HepG2 (cell line): ENCODE data around the gene PELI3. TPM values are rescaled to one million over a fixed set of nuclear protein-coding genes. Genes with fewer than 3 reads are reported as not detected.

Experiments used
- ATAC-seq: fragments of 200-7000 bp; cut with Tn5 transposase; 3 replicates; pipeline ENCODE4 v1.9.1; 2020; ENCODE audit warnings: mild to moderate bottlenecking, moderate library complexity
- BruUV-seq: library from RNA; stranded (reverse); fragments of 400-500 nt; replicated peaks from 2 replicates; lab custom pipeline; 2021; lab: Mats Ljungman, UMichigan
- CTCF ChIA-PET: fragments of 300-600 bp; formaldehyde crosslinking; extraction: SDS; loops from one replicate; lab custom pipeline; 2021; ENCODE audit warnings: low total read pairs, inconsistent platforms, low intra/inter-chr PET ratio; lab: Yijun Ruan, JAX
- POLR2A ChIA-PET: fragments of 350-600 bp; sonication (Branson Sonifier 250); formaldehyde crosslinking; loops from one replicate; lab custom pipeline; 2020; ENCODE audit warnings: antibody characterized with exemption, inconsistent platforms; lab: Yijun Ruan, JAX
- DNase-seq: peaks from one replicate; pipeline ENCODE4 v3.0.0-alpha.2; 2015; ENCODE audit warnings: low spot score
- FAIRE-seq: peaks from 3 replicates; lab custom pipeline; 2011; peaks lifted over from hg19 to GRCh38; lab: Jason Lieb, UNC
- H2AFZ ChIP-seq: one replicate; pipeline ENCODE4 v1.6.1; 2011; ENCODE audit warnings: low read length, inconsistent platforms
- H3K27ac ChIP-seq: fragments of 300-600 bp; 3 replicates; pipeline ENCODE4 v1.8.0; 2011; ENCODE audit warnings: mixed run types, mild to moderate bottlenecking, mixed read lengths, low read length, inconsistent platforms; ENCODE audit not compliant: insufficient read depth; ENCODE audit errors: extremely low read length
- H3K27me3 ChIP-seq, 2 experiments: fragments of 200-600 bp in 1 of 2; 2 replicates in 1 of 2; 3 replicates in 1 of 2; pipeline versions ENCODE4 v1.6.0 to v1.8.0; 2011; ENCODE audit warnings: low read length in 2 of 2, mild to moderate bottlenecking in 2 of 2, moderate library complexity in 2 of 2, inconsistent platforms in 1 of 2; ENCODE audit not compliant: insufficient read depth in 2 of 2, control insufficient read depth in 1 of 2
- H3K36me3 ChIP-seq, 2 experiments: fragments of 200-600 bp in 1 of 2; replicated peaks in 1 of 2; 2 replicates in 1 of 2; 3 replicates in 1 of 2; pipeline versions ENCODE4 v1.5.1 to v1.8.0; 2011; ENCODE audit warnings: low read length in 2 of 2, inconsistent platforms in 1 of 2; ENCODE audit not compliant: insufficient read depth in 2 of 2, control insufficient read depth in 1 of 2
- H3K4me1 ChIP-seq: 2 replicates; pipeline ENCODE4 v1.5.1; 2012; ENCODE audit warnings: low read length, inconsistent platforms; ENCODE audit not compliant: insufficient read depth
- H3K4me2 ChIP-seq: 2 replicates; pipeline ENCODE4 v1.6.0; 2011; ENCODE audit warnings: low read depth, low read length, inconsistent platforms
- H3K4me3 ChIP-seq, 3 experiments: fragments of 200-600 bp in 1 of 3; sonication (generic), shearing (Covaris generic) in 1 of 3; replicated peaks in 1 of 3; 2 replicates each; pipeline ENCODE4 v1.5.1; 2011 to 2016; ENCODE audit warnings: low read length in 3 of 3, inconsistent platforms in 2 of 3, low read depth in 2 of 3, mild to moderate bottlenecking in 2 of 3, control low read depth in 1 of 3, mixed read lengths in 1 of 3; ENCODE audit not compliant: insufficient read depth in 1 of 3
- H3K79me2 ChIP-seq: one replicate; pipeline ENCODE4 v1.6.1; 2011; ENCODE audit warnings: low read length, inconsistent platforms; ENCODE audit not compliant: insufficient read depth
- H3K9ac ChIP-seq: 2 replicates; pipeline ENCODE4 v1.6.0; 2011; ENCODE audit warnings: mild to moderate bottlenecking, low read depth, low read length, inconsistent platforms; ENCODE audit not compliant: insufficient read depth
- H3K9me3 ChIP-seq: 2 replicates; pipeline ENCODE4 v1.5.1; 2012; ENCODE audit warnings: mild to moderate bottlenecking, low read length
- H4K20me1 ChIP-seq: 2 replicates; pipeline ENCODE4 v1.6.0; 2011; ENCODE audit warnings: inconsistent platforms, mild to moderate bottlenecking, low read length, moderate library complexity; ENCODE audit not compliant: insufficient read depth
- HMG20A ChIP-seq: IDR thresholded peaks from 2 replicates; pipeline ENCODE4 v1.6.1; 2016; ENCODE audit warnings: borderline replicate concordance
- MED1 ChIP-seq: sonication (generic); formaldehyde crosslinking; IDR thresholded peaks from 2 replicates; pipeline ENCODE4 v1.4.0; 2020; ENCODE audit warnings: missing genetic modification reagents
- NCOR1 ChIP-seq: fragments of 200-600 bp; sonication (generic); IDR thresholded peaks from 2 replicates; pipeline ENCODE4 v1.7.0; 2017; ENCODE audit warnings: antibody characterized with exemption, low read length, borderline replicate concordance
- PAF1 ChIP-seq: IDR thresholded peaks from 2 replicates; pipeline ENCODE4 v1.6.1; 2016; ENCODE audit warnings: missing genetic modification reagents, missing compliant biosample characterization
- SP140L ChIP-seq: sonication (generic); formaldehyde crosslinking; IDR thresholded peaks from 2 replicates; pipeline ENCODE4 v1.4.0; 2020; ENCODE audit warnings: missing genetic modification reagents, borderline replicate concordance
- STAT5B ChIP-seq: sonication (generic); formaldehyde crosslinking; IDR thresholded peaks from 2 replicates; pipeline ENCODE4 v1.4.0; 2020; ENCODE audit warnings: missing genetic modification reagents
- ZC3H4 ChIP-seq: sonication (generic); formaldehyde crosslinking; IDR thresholded peaks from 2 replicates; pipeline ENCODE4 v1.4.0; 2020; ENCODE audit warnings: missing genetic modification reagents, borderline replicate concordance
- ZNF207 ChIP-seq: fragments of 450-650 bp; IDR thresholded peaks from 2 replicates; pipeline ENCODE4 v1.6.1; 2016; ENCODE audit warnings: antibody characterized with exemption, borderline replicate concordance
- ZNF329 ChIP-seq: sonication (generic); formaldehyde crosslinking; IDR thresholded peaks from 2 replicates; pipeline ENCODE4 v1.9.0; 2021; ENCODE audit warnings: low read depth, mild to moderate bottlenecking, missing genetic modification reagents
- ZNF432 ChIP-seq: sonication (generic); formaldehyde crosslinking; IDR thresholded peaks from 2 replicates; pipeline ENCODE4 v1.5.0; 2020; ENCODE audit warnings: missing genetic modification reagents, mild to moderate bottlenecking, borderline replicate concordance
- ZNF44 ChIP-seq: sonication (generic); formaldehyde crosslinking; IDR thresholded peaks from 2 replicates; pipeline ENCODE4 v1.5.1; 2020; ENCODE audit warnings: mild to moderate bottlenecking, missing genetic modification reagents
- ZNF768 ChIP-seq: sonication (generic); formaldehyde crosslinking; IDR thresholded peaks from 2 replicates; pipeline ENCODE4 v1.4.0; 2020; ENCODE audit warnings: missing genetic modification reagents
- whole genome bisulfite sequencing: methylation state at CpG from one replicate; pipeline ENCODE4 v1.1.6; 2017; ENCODE audit warnings: low lambda C conversion rate; 5-methylcytosine and 5-hydroxymethylcytosine counted together
- in situ Hi-C: cut with HindIII; loops from 2 replicates; pipeline ENCODE4 v1.10.0; 2017; ENCODE audit warnings: low pct_unique_long_range_greater_than_20kb; ENCODE audit not compliant: extremely low pct_ligation_motif_present
- intact Hi-C: fragments of 100-400 bp; cut with micrococcal nuclease; formaldehyde crosslinking; loops from one replicate; pipeline ENCODE4 v1.10.0; 2022; ENCODE audit not compliant: unreplicated experiment
- polyA plus RNA-seq, 8 experiments: library from polyadenylated mRNA; depleted of rRNA in 3 of 8; stranded (reverse) in 7 of 8; unstranded in 1 of 8; fragments of >200 nt; fragmentation: Illumina TruSeq in 4 of 8; extraction: Trizol in 4 of 8; gene quantifications; 2 replicates each; pipeline versions ENCODE4 v1.2.1 to v1.2.3, GENCODE V29; 2011 to 2016; ENCODE audit warnings: low read depth in 4 of 8, missing spikeins in 1 of 8, mixed read lengths in 1 of 8; ENCODE audit not compliant: insufficient read depth in 1 of 8
- total RNA-seq, 5 experiments: library from RNA; depleted of rRNA; stranded (reverse); fragments of >200 nt; fragmentation: Illumina TruSeq; extraction: Trizol; gene quantifications; 2 replicates each; pipeline ENCODE4 v1.2.3, GENCODE V29; 2016; ENCODE audit warnings: low read depth in 1 of 5
- TF ChIP-seq, protein P1 (sequence below): sonication (generic); formaldehyde crosslinking; conservative IDR thresholded peaks from 2 replicates; pipeline ENCODE4 v1.8.1; 2023; ENCODE audit warnings: missing genetic modification reagents
- TF ChIP-seq, protein P2 (sequence below): sonication (generic); formaldehyde crosslinking; IDR thresholded peaks from 2 replicates; pipeline ENCODE4 v1.4.0; 2020; ENCODE audit warnings: missing genetic modification reagents, borderline replicate concordance
- TF ChIP-seq, protein P3 (sequence below): sonication (generic); formaldehyde crosslinking; IDR thresholded peaks from 2 replicates; pipeline ENCODE4 v1.8.1; 2022; ENCODE audit warnings: mild to moderate bottlenecking, missing genetic modification reagents
- TF ChIP-seq, protein P4 (sequence below): sonication (generic); formaldehyde crosslinking; IDR thresholded peaks from 2 replicates; pipeline ENCODE4 v1.9.0; 2021; ENCODE audit warnings: missing genetic modification reagents, borderline replicate concordance
- TF ChIP-seq, protein P5 (sequence below): sonication (generic); formaldehyde crosslinking; IDR thresholded peaks from 2 replicates; pipeline ENCODE4 v1.4.0; 2020; ENCODE audit warnings: mild to moderate bottlenecking, missing genetic modification reagents

PELI3 gene
- total and polyA plus RNA-seq, 2 of the 13 experiments (the other 11 are each of a cell fraction or from before 2014, with no cell fraction given): 2.0 to 4.0 TPM

DNA sequence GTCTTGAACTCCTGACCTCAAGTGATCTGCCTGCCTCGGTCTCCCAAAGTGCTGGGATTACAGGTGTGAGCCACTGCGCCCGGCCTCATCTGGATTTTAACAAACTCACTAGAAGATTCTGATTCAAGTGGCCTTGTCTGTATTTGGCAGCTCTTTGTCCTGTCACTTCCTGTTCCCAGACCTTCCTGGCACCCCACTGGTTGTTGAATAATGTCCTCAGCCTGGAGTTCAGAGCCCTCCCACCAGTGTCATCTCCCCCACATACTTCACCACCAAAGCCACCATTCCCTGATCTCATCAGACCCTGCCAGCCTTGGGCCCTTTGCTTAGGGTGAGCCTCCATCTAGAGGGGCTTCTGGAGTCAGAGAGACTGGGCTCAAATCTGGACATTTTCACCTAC, 3.3 kb downstream of the PELI3 start:
- DNase-seq (no peak), FAIRE-seq (no peak), ATAC-seq (no peak)
- no TSS peak for BruUV-seq
- CTCF ChIA-PET: no interaction called here
- no peak overlapping the region for H2AFZ ChIP-seq
- H3K4me1 ChIP-seq: peaks cover 23% of the 10 kb centered on the region
- no peak overlapping the region for H3K4me3 ChIP-seq
- H3K27me3 ChIP-seq: peaks cover 0 to 9% of the 10 kb centered on the region in 2 experiments; a peak in 2 of 5 replicates
- no peak overlapping the region for H3K4me2 ChIP-seq
- H3K79me2 ChIP-seq: no peaks in the 10 kb centered on the region
- intact Hi-C loops (no loop called here), in situ Hi-C loops (no loop called here)
- no peak for TF ChIP-seq ZNF44 (CRISPR knock-in tag)
- TF ChIP-seq, protein P1, sequence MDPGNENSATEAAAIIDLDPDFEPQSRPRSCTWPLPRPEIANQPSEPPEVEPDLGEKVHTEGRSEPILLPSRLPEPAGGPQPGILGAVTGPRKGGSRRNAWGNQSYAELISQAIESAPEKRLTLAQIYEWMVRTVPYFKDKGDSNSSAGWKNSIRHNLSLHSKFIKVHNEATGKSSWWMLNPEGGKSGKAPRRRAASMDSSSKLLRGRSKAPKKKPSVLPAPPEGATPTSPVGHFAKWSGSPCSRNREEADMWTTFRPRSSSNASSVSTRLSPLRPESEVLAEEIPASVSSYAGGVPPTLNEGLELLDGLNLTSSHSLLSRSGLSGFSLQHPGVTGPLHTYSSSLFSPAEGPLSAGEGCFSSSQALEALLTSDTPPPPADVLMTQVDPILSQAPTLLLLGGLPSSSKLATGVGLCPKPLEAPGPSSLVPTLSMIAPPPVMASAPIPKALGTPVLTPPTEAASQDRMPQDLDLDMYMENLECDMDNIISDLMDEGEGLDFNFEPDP (CRISPR knock-in tag): no peak
- TF ChIP-seq, protein P2, sequence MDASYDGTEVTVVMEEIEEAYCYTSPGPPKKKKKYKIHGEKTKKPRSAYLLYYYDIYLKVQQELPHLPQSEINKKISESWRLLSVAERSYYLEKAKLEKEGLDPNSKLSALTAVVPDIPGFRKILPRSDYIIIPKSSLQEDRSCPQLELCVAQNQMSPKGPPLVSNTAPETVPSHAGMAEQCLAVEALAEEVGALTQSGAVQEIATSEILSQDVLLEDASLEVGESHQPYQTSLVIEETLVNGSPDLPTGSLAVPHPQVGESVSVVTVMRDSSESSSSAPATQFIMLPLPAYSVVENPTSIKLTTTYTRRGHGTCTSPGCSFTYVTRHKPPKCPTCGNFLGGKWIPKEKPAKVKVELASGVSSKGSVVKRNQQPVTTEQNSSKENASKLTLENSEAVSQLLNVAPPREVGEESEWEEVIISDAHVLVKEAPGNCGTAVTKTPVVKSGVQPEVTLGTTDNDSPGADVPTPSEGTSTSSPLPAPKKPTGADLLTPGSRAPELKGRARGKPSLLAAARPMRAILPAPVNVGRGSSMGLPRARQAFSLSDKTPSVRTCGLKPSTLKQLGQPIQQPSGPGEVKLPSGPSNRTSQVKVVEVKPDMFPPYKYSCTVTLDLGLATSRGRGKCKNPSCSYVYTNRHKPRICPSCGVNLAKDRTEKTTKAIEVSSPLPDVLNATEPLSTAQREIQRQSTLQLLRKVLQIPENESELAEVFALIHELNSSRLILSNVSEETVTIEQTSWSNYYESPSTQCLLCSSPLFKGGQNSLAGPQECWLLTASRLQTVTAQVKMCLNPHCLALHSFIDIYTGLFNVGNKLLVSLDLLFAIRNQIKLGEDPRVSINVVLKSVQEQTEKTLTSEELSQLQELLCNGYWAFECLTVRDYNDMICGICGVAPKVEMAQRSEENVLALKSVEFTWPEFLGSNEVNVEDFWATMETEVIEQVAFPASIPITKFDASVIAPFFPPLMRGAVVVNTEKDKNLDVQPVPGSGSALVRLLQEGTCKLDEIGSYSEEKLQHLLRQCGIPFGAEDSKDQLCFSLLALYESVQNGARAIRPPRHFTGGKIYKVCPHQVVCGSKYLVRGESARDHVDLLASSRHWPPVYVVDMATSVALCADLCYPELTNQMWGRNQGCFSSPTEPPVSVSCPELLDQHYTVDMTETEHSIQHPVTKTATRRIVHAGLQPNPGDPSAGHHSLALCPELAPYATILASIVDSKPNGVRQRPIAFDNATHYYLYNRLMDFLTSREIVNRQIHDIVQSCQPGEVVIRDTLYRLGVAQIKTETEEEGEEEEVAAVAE: no peak
- TF ChIP-seq HMG20A: no peak
- no peak for TF ChIP-seq NCOR1
- TF ChIP-seq, protein P3, sequence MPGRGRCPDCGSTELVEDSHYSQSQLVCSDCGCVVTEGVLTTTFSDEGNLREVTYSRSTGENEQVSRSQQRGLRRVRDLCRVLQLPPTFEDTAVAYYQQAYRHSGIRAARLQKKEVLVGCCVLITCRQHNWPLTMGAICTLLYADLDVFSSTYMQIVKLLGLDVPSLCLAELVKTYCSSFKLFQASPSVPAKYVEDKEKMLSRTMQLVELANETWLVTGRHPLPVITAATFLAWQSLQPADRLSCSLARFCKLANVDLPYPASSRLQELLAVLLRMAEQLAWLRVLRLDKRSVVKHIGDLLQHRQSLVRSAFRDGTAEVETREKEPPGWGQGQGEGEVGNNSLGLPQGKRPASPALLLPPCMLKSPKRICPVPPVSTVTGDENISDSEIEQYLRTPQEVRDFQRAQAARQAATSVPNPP (CRISPR knock-in tag): no peak
- TF ChIP-seq SP140L (CRISPR knock-in tag): no peak
- TF ChIP-seq ZNF768 (CRISPR knock-in tag): no peak
- no peak for TF ChIP-seq STAT5B
- no peak for TF ChIP-seq PAF1 (CRISPR knock-in tag)
- no peak for TF ChIP-seq ZNF432 (CRISPR knock-in tag)
- TF ChIP-seq, protein P4, sequence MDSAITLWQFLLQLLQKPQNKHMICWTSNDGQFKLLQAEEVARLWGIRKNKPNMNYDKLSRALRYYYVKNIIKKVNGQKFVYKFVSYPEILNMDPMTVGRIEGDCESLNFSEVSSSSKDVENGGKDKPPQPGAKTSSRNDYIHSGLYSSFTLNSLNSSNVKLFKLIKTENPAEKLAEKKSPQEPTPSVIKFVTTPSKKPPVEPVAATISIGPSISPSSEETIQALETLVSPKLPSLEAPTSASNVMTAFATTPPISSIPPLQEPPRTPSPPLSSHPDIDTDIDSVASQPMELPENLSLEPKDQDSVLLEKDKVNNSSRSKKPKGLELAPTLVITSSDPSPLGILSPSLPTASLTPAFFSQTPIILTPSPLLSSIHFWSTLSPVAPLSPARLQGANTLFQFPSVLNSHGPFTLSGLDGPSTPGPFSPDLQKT (CRISPR knock-in tag): no peak
- TF ChIP-seq ZNF207: no peak
- TF ChIP-seq ZNF329 (CRISPR knock-in tag): no peak
- TF ChIP-seq, protein P5, sequence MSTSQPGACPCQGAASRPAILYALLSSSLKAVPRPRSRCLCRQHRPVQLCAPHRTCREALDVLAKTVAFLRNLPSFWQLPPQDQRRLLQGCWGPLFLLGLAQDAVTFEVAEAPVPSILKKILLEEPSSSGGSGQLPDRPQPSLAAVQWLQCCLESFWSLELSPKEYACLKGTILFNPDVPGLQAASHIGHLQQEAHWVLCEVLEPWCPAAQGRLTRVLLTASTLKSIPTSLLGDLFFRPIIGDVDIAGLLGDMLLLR (CRISPR knock-in tag): no peak
- no peak for TF ChIP-seq ZC3H4 (CRISPR knock-in tag)
- TF ChIP-seq MED1 (CRISPR knock-in tag): no peak
- no peak overlapping the region for H3K9ac ChIP-seq
- no peaks in the 10 kb centered on the region for H3K9me3 ChIP-seq
- H4K20me1 ChIP-seq: no peaks in the 10 kb centered on the region; the same call in 1 of the 2 replicates
- no peak overlapping the region for H3K27ac ChIP-seq
- POLR2A ChIA-PET: interaction anchor here (1.0 to 1.3 kb wide), 2 partner anchors 10 kb away, joined by 5 to 11 read pairs; partner anchors contain the start of gene DPP3
- H3K36me3 ChIP-seq: peaks cover 0 to 2% of the 10 kb centered on the region in 2 experiments; a peak in 3 of 5 replicates
- 87% methylated on average over 3 of the region's 3 CpGs for WGBS
